Kidney epithelial cell (primary cell): ENCODE results near the gene STUB1. TPM values are rescaled to one million over a fixed set of nuclear protein-coding genes. Genes with fewer than 3 reads are reported as not detected.

Source experiments
- DNase-seq: peaks from one replicate; pipeline ENCODE4 v3.0.0-alpha.2; 2010; ENCODE audit warnings: low read depth
- H3K27me3 ChIP-seq: 2 replicates; pipeline ENCODE4 v1.6.0; 2011; ENCODE audit warnings: low read length; ENCODE audit not compliant: control insufficient read depth, insufficient read depth
- H3K36me3 ChIP-seq: 2 replicates; pipeline ENCODE4 v1.5.1; 2011; ENCODE audit warnings: low read length; ENCODE audit not compliant: control insufficient read depth, insufficient read depth
- H3K4me3 ChIP-seq: 2 replicates; pipeline ENCODE4 v1.5.1; 2011; ENCODE audit warnings: low read depth, mild to moderate bottlenecking, control low read depth, low read length
- total RNA-seq: library from RNA; depleted of rRNA; stranded (reverse); fragments of >200 nt; gene quantifications from 2 replicates; pipeline ENCODE4 v1.2.3, GENCODE V29; 2015
- TF ChIP-seq, protein P1 (sequence below): IDR thresholded peaks from 2 replicates; pipeline ENCODE4 v1.5.1; 2011; ENCODE audit warnings: mild to moderate bottlenecking, moderate library complexity, low read length, control low read depth, inconsistent platforms; ENCODE audit not compliant: insufficient read depth, poor library complexity, severe bottlenecking

Gene STUB1
- total RNA-seq, 1 donor from 2014 or later: 133 TPM

DNA sequence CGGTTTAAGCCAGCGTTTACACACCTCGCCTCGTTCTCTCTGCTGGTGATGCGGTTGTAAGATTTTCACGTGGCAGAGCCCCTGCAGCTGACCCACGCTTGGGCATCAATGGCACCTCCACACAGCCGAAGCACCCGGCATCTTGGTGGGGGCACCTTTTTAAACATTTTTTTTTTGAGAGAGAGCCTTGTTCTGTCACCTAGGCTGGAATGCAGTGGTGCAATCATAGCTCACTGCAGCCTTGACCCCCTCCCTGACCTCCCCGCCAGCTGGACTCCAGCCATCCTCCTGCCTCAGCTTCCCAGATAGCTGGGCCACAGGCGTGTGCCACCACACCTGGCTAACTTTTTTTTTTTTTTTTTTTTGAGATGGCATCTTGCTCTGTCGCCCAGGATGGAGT, 26.2 kb upstream of the STUB1 start:
- DNase-seq: no peak
- TF ChIP-seq, protein P1, sequence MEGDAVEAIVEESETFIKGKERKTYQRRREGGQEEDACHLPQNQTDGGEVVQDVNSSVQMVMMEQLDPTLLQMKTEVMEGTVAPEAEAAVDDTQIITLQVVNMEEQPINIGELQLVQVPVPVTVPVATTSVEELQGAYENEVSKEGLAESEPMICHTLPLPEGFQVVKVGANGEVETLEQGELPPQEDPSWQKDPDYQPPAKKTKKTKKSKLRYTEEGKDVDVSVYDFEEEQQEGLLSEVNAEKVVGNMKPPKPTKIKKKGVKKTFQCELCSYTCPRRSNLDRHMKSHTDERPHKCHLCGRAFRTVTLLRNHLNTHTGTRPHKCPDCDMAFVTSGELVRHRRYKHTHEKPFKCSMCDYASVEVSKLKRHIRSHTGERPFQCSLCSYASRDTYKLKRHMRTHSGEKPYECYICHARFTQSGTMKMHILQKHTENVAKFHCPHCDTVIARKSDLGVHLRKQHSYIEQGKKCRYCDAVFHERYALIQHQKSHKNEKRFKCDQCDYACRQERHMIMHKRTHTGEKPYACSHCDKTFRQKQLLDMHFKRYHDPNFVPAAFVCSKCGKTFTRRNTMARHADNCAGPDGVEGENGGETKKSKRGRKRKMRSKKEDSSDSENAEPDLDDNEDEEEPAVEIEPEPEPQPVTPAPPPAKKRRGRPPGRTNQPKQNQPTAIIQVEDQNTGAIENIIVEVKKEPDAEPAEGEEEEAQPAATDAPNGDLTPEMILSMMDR: no peak
- Histone ChIP-seq H3K4me3 (no peak overlapping the region), H3K36me3 (no peaks in the 10 kb centered on the region), H3K27me3 (no peaks in the 10 kb centered on the region)

DNA sequence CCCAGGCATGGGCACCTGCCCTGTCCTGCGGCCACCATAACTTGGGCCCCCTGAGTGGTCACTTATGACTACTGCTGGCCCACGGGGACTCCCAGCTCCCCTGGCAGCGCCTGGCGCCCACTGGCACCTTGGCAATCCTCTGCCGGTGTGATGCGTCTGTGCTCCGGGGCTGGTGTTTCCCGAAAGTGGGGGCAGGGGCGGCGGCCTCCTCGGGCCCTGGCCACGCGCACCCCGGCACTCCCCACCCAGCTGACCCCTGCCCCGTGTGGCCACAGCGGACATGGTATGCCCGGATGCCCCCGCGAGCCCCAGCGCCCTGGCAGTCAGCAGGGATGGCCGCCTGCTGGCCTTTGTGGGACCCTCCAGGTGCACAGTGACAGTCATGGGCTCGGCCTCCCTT, 22.7 kb upstream of the STUB1 start:
- H3K4me3 ChIP-seq: no peak overlapping the region
- DNase-seq: no peak
- TF ChIP-seq, protein P1: no peak
- H3K27me3 ChIP-seq: no peaks in the 10 kb centered on the region
- H3K36me3 ChIP-seq: no peaks in the 10 kb centered on the region

DNA sequence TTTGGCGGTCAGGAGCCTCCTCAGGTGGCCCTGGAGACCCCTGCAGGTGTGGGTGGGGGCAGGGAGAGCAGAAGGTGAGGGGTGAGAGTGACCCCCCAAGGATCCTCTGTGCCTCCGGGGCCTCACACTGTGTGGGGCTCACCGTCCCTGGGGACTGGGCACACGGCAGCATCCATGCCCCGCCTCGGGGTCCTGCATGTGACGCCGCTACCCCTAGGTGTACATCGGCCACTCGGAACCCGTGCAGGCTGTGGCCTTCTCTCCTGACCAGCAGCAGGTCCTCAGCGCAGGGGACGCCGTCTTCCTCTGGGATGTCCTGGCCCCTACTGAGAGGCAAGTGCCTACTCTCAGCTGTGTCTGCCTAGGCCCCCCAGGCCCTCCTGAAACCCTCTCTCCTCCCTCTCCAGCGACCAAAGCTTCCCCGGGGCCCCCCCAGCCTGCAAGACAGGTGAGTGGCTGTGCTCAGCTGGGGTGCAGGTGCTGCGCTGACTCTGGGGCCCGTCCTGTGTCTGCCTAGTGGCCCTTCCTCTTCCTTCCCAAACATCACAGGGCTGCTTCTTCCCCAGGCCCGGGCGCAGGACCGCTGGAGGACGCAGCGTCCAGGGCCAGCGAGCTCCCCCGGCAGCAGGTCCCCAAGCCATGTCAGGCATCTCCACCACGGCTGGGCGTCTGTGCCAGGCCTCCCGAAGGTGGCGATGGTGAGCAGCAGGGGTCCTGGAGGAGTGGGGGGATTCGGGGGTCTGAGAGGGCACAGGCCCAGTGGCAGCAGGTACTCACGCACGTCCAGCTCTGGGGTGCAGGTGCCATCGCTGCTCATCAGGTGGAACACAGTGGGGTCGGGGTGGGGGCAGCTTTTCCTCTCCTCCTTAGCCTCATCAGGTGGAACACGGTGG, 21.3 kb upstream of the STUB1 start:
- TF ChIP-seq, protein P1: peak; percentile 36
- no peaks in the 10 kb centered on the region for H3K36me3 ChIP-seq
- no peaks in the 10 kb centered on the region for H3K27me3 ChIP-seq
- no peak overlapping the region for H3K4me3 ChIP-seq
- no peak for DNase-seq

DNA sequence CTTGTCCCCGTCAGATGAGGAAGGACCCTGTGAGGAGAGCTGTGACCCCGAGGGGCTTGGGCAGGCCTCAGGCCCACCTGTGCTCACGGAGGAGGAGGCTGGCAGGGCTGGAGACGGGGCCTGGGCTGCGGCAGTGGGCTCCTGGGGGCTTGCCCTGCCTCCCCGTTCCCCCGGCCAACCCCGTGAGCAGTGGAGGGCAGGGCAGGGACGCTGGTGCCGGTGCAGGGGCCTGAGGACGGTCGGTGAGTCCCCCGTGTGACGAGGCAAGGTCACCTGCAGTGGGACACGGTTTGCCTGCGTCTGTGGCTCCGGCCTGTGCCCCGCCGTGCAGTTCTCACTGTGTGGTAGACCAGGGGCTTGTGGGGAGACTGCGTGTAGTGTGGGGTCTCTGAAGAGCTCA, 20.6 kb upstream of the STUB1 start:
- TF ChIP-seq, protein P1: no peak
- Histone ChIP-seq H3K4me3 (no peak overlapping the region), H3K27me3 (no peaks in the 10 kb centered on the region), H3K36me3 (no peaks in the 10 kb centered on the region)
- no peak for DNase-seq

DNA sequence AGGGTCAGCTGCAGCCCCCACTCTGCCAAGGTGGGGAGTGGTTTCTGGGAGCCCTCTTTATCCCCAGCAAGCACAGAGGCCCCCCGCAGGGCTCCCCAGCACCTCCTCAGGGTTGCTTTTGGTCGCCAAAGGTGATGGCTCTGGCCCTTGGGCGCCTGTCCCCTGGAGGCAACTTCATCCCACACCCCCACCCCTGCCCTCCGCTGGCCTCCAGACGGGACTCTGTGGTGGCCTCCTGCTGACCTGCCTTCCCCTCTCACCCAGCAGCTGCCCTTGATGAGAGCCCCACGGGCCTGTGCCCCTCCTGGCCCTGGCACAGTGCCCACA, 20.1 kb upstream of the STUB1 start:
- no peak overlapping the region for H3K4me3 ChIP-seq
- no peaks in the 10 kb centered on the region for H3K27me3 ChIP-seq
- TF ChIP-seq, protein P1: no peak
- DNase-seq: no peak
- H3K36me3 ChIP-seq: no peaks in the 10 kb centered on the region
